ENCODE results near the gene KRT37.
"Not testable (repeated sequence)": the region's sequence is repeated elsewhere in the genome, so short reads cannot be mapped to it uniquely, and the experiment has no call there.

GRCh38 chr17:41381943-41382342 is 42.4 kb downstream of the KRT37 start, which contains the start of gene KRT34:
- TF ChIP-seq MAX (IDR thresholded peaks at IDR 0.05; ENCODE audit: low read depth, low read length); CTCF (IDR thresholded peaks at IDR 0.05; ENCODE audit: low read depth, low read length); POLR2A (IDR thresholded peaks at IDR 0.05; ENCODE audit: extremely low read depth, insufficient read length): not testable (repeated sequence)
